ENCODE data around the gene GCGR. TPM values are rescaled to one million over a fixed set of nuclear protein-coding genes. Genes with fewer than 3 reads are reported as not detected.

The GCGR gene
- total RNA-seq, 4 donors from 2014 or later: not detected

DNA sequence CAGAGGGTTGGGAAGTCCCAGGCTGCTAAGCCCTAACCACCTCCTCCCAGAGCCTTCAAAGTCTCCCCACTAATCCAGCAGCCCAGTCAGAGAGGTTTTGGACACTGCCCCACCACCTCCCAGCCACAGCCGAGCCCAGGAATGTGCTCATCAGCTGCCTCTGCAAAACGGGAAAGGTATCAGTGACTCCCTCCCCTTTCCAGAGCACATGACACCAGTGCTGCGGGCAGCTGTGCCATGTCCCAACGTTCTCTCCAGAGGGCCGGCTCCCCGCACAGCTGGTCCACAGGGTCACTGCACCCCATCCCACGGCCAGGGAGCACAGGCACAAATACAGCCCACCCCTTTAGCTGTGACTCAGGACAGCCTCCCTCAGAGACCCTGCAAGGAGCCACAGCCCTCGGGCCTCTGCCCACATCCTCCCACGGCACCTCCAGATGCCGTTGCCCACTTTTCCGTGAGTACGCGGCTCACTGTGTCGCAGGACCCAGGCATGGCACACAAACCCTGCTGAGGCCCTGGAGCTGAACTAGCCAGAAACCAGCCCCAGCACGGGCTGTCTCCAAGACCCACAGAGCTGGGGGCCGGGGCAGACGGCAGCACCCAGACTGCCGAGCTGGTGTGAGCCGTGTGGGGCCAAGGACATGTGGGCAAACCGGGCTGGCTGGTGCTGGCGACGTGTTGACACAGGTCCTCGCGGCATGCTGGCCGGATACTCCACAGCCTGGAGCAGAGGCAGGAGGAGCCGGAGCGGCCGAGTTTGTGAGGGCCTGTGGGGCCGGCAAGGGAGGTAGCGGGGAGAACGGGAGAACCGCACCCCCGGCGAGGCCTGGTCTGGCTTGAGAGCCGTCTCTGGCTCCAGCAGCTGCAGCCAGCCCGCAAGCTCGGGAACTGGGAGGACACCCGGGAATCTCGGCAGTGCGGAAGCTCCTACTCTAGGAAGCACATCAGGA lies 37.2 kb downstream of the GCGR start:
- Histone ChIP-seq H3K9me3 (no peaks in the 10 kb centered on the region), H3K4me3 (replicated peaks in 1 of 3) (no peak overlapping the region), H3K27ac (no peak overlapping the region), H3K27me3 (no peaks in the 10 kb centered on the region), H3K36me3 (peaks cover 28 to 37% of the 10 kb centered on the region in 2 donors), H3K4me1 (no peaks in the 10 kb centered on the region)
- TF ChIP-seq, protein P1, sequence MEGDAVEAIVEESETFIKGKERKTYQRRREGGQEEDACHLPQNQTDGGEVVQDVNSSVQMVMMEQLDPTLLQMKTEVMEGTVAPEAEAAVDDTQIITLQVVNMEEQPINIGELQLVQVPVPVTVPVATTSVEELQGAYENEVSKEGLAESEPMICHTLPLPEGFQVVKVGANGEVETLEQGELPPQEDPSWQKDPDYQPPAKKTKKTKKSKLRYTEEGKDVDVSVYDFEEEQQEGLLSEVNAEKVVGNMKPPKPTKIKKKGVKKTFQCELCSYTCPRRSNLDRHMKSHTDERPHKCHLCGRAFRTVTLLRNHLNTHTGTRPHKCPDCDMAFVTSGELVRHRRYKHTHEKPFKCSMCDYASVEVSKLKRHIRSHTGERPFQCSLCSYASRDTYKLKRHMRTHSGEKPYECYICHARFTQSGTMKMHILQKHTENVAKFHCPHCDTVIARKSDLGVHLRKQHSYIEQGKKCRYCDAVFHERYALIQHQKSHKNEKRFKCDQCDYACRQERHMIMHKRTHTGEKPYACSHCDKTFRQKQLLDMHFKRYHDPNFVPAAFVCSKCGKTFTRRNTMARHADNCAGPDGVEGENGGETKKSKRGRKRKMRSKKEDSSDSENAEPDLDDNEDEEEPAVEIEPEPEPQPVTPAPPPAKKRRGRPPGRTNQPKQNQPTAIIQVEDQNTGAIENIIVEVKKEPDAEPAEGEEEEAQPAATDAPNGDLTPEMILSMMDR (IDR thresholded peaks at IDR 0.05): no peak
- TF ChIP-seq POLR2A (IDR thresholded peaks at IDR 0.05): no peak
- no peak for DNase-seq
- intact Hi-C loops (cut with DNase I): no loop called here
- 57 to 66% methylated on average over 22 to 30 of the region's 40 CpGs for WGBS, 2 donors

GRCh38 chr17:81841866-81842265 lies 37.9 kb downstream of the GCGR start:
- H3K27ac ChIP-seq: no peak overlapping the region
- 87 to 98% methylated on average over 8 to 14 of the region's 15 CpGs for WGBS, 2 donors

DNA sequence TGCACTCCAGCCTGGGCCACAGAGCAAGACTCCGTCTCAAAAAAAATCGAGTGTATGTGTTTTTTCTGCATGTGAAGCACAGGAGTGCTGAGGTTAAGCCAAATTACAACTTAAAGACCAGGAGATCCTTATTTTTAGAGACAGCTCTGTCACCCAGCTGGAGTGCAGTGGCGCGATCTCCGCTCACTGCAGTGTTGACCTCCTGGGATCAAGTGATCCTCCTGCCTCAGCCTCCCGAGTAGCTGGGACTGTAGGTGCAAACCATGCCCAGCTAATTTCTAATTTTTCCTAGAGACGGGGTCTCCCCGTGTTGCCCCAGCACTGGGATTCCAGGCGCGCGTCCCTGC lies 38.4 kb downstream of the GCGR start:
- DNase-seq: no peak
- H3K27ac ChIP-seq: no peak overlapping the region
- no peaks in the 10 kb centered on the region for H3K9me3 ChIP-seq
- H3K27me3 ChIP-seq: no peaks in the 10 kb centered on the region
- no peak for TF ChIP-seq POLR2A (IDR thresholded peaks at IDR 0.05)
- TF ChIP-seq, protein P1 (IDR thresholded peaks at IDR 0.05): no peak
- H3K4me3 ChIP-seq (replicated peaks in 1 of 3): no peak overlapping the region
- H3K36me3 ChIP-seq: peaks cover 41 to 50% of the 10 kb centered on the region in 2 donors
- 94 to 98% methylated on average over 9 to 10 of the region's 11 CpGs for WGBS, 2 donors
- no peaks in the 10 kb centered on the region for H3K4me1 ChIP-seq
- intact Hi-C loops (cut with DNase I): no loop called here

More at GRCh38 chr17:81841866-81842265, 37.9 kb downstream of the GCGR start:
- DNase-seq: no peak
- H3K4me1 ChIP-seq: no peaks in the 10 kb centered on the region
- H3K4me3 ChIP-seq (replicated peaks in 1 of 3): no peak overlapping the region
- no peaks in the 10 kb centered on the region for H3K27me3 ChIP-seq
- H3K36me3 ChIP-seq: peaks cover 36 to 45% of the 10 kb centered on the region in 2 donors
- intact Hi-C loops (cut with DNase I): no loop called here
- TF ChIP-seq POLR2A (IDR thresholded peaks at IDR 0.05): no peak
- TF ChIP-seq, protein P1 (IDR thresholded peaks at IDR 0.05): no peak
- H3K9me3 ChIP-seq: no peaks in the 10 kb centered on the region

- Histone ChIP-seq H3K36me3 (peaks cover 44 to 54% of the 10 kb centered on the region in 2 donors), H3K4me1 (no peaks in the 10 kb centered on the region), H3K9me3 (no peaks in the 10 kb centered on the region), H3K27ac (no peak overlapping the region), H3K27me3 (no peaks in the 10 kb centered on the region), H3K4me3 (replicated peaks in 1 of 3) (no peak overlapping the region)
- no peak for TF ChIP-seq POLR2A (IDR thresholded peaks at IDR 0.05)
- TF ChIP-seq, protein P1 (IDR thresholded peaks at IDR 0.05): no peak
- 84 to 92% methylated on average over 16 to 20 of the region's 21 CpGs for WGBS, 2 donors
- no peak for DNase-seq
- intact Hi-C loops (cut with DNase I): no loop called here
Measured at GRCh38 chr17:81842725-81843504, 39.0 kb downstream of the GCGR start.
